ENCODE data around the gene TAS1R1.

Gene TAS1R1

DNA sequence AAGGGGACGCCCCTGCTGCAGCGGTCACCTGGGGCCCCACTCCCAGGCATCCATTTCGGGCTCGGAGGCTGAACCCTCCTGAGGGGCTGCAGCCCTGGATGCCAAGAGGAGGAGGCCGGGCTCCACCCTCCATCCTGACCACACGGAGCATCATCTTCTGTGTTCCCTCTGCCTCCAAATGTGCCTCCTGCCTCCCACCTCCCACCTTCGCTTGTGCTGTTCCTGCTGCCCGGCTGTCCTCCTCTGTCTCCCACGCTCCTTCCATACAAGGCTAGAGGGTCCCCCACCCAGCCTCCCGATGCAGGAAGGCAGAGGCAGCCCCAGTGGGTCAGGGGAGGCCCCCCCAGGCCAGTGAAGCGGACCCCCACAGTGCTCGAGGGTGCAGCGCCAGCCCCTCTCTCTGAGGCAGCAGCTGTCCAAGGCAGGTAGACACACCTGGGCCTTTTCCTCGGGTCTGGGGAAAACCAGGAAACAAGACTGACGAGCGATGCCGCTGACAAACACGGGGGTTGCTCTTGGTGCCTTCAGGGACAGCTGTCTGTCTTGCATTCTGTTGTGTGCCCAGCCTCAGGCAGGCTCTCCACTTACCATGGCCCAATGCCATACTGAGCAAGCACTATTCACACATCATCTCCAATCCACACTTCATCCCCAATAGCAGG, 46.8 kb upstream of the TAS1R1 start:
- no peak for DNase-seq
- Histone ChIP-seq H4K8ac (ENCODE audit: low read depth, low read length) (no peak overlapping the region), H3K9ac (ENCODE audit: low read length) (no peak overlapping the region), H3K4me3 (ENCODE audit: low read length) (no peak overlapping the region), H3K4ac (ENCODE audit: low read depth, low read length) (no peak overlapping the region), H2BK15ac (replicated peaks; ENCODE audit: low read depth) (no peak overlapping the region), H3K56ac (ENCODE audit: low read length) (no peak overlapping the region), H3K18ac (ENCODE audit: low read length) (no peak overlapping the region), H3K4me1 (ENCODE audit: control insufficient read depth, low read depth, low read length) (no peaks in the 10 kb centered on the region), H2AK5ac (ENCODE audit: low read length) (no peak overlapping the region), H3K36me3 (ENCODE audit: control insufficient read depth, insufficient read depth, low read length) (no peaks in the 10 kb centered on the region), H3K27me3 (ENCODE audit: insufficient read depth, low read length, poor library complexity) (no peaks in the 10 kb centered on the region), H2BK5ac (ENCODE audit: low read length) (no peak overlapping the region), H4K5ac (ENCODE audit: low read length) (no peak overlapping the region), H2BK120ac (ENCODE audit: low read depth, low read length) (no peak overlapping the region), H3K79me1 (ENCODE audit: low read length) (no peaks in the 10 kb centered on the region), H3K23ac (ENCODE audit: low read length) (no peak overlapping the region), H3K27ac (ENCODE audit: low read depth, low read length) (no peak overlapping the region), H3K4me2 (ENCODE audit: low read length) (no peak overlapping the region), H3K79me2 (ENCODE audit: control insufficient read depth, insufficient read depth, low read length) (no peaks in the 10 kb centered on the region)
- no CpG with 5 or more reads among the region's 18 CpGs for whole genome bisulfite sequencing (ENCODE audit: extremely low coverage, insufficient coverage, low lambda C conversion rate)

DNA sequence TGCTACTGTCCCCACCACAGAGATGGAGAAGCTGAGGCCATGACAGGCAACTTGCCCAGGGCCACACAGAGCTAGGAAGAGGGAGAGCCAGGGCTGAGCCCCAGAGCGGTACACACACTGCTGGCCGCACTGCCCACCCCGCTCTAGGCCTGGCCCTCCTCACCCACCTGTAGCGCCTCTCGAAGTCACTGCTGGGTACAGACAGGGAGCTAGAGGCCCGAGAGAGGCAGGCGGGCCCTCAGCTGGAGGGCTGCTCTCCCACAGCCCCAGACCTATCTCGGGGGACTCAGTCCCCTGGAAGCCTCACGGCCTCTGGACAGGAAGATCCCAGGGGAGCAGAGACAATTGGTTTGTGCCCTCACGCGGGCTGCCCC, 46.3 kb upstream of the TAS1R1 start:
- no peak for DNase-seq
- H3K4me2 ChIP-seq (ENCODE audit: low read length) = no peak overlapping the region
- no peak overlapping the region for H2BK5ac ChIP-seq (ENCODE audit: low read length)
- no peak overlapping the region for H3K9ac ChIP-seq (ENCODE audit: low read length)
- WGBS (ENCODE audit: extremely low coverage, insufficient coverage, low lambda C conversion rate) = no CpG with 5 or more reads among the region's 11 CpGs
- H3K56ac ChIP-seq (ENCODE audit: low read length) = no peak overlapping the region
- no peaks in the 10 kb centered on the region for H3K79me1 ChIP-seq (ENCODE audit: low read length)
- H2AK5ac ChIP-seq (ENCODE audit: low read length) = no peak overlapping the region
- H3K27ac ChIP-seq (ENCODE audit: low read depth, low read length) = no peak overlapping the region
- H3K4ac ChIP-seq (ENCODE audit: low read depth, low read length) = no peak overlapping the region
- no peaks in the 10 kb centered on the region for H3K79me2 ChIP-seq (ENCODE audit: control insufficient read depth, insufficient read depth, low read length)
- no peak overlapping the region for H4K5ac ChIP-seq (ENCODE audit: low read length)
- H3K27me3 ChIP-seq (ENCODE audit: insufficient read depth, low read length, poor library complexity) = no peaks in the 10 kb centered on the region
- no peak overlapping the region for H2BK15ac ChIP-seq (replicated peaks; ENCODE audit: low read depth)
- no peaks in the 10 kb centered on the region for H3K4me1 ChIP-seq (ENCODE audit: control insufficient read depth, low read depth, low read length)
- H3K36me3 ChIP-seq (ENCODE audit: control insufficient read depth, insufficient read depth, low read length) = no peaks in the 10 kb centered on the region
- H3K18ac ChIP-seq (ENCODE audit: low read length) = no peak overlapping the region
- no peak overlapping the region for H3K4me3 ChIP-seq (ENCODE audit: low read length)
- no peak overlapping the region for H2BK120ac ChIP-seq (ENCODE audit: low read depth, low read length)
- H3K23ac ChIP-seq (ENCODE audit: low read length) = no peak overlapping the region
- no peak overlapping the region for H4K8ac ChIP-seq (ENCODE audit: low read depth, low read length)

DNA sequence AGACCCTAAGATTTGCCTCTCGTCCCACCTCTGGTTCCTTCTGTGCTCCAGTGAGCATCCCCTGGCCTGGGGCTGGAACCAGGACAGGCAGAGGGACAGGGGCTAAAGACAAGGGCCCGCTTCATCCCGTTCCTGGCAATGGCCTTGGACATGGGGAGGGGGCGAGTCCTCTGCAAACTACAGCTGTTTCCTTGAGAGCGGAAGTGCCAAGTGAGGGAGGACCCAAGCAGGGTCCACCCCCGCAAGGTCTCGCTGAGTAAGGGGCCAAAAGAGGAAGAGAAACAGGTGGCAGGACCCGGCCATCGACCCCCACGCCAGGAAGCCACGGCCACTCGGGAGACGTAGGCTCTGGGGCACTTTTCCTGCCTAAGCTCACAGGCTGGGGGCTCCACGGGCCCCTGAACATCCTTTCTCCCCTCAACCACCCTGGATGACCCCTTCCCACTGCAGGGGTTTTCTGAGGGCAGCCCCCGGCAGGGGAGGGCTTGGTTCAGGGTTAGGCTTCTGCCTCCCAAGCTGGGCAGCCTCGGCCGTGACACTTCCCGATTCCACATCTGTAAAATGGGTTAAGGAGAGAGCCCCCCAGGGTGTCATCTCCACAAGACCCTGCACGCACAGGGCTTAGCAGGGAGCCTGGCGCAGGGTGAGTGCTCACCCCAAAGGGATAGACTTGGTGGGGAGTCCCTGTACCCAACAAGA, 45.7 kb upstream of the TAS1R1 start:
- Histone ChIP-seq H2BK15ac (replicated peaks; ENCODE audit: low read depth) (no peak overlapping the region), H2BK120ac (ENCODE audit: low read depth, low read length) (no peak overlapping the region), H3K4me2 (ENCODE audit: low read length) (no peak overlapping the region), H3K18ac (ENCODE audit: low read length) (no peak overlapping the region), H3K9ac (ENCODE audit: low read length) (no peak overlapping the region), H3K56ac (ENCODE audit: low read length) (no peak overlapping the region), H3K4me3 (ENCODE audit: low read length) (no peak overlapping the region), H3K27ac (ENCODE audit: low read depth, low read length) (no peak overlapping the region), H3K4me1 (ENCODE audit: control insufficient read depth, low read depth, low read length) (no peaks in the 10 kb centered on the region), H3K79me1 (ENCODE audit: low read length) (no peaks in the 10 kb centered on the region), H4K8ac (ENCODE audit: low read depth, low read length) (no peak overlapping the region), H3K4ac (ENCODE audit: low read depth, low read length) (no peak overlapping the region), H4K5ac (ENCODE audit: low read length) (no peak overlapping the region), H3K23ac (ENCODE audit: low read length) (no peak overlapping the region), H3K36me3 (ENCODE audit: control insufficient read depth, insufficient read depth, low read length) (no peaks in the 10 kb centered on the region), H2AK5ac (ENCODE audit: low read length) (no peak overlapping the region), H3K27me3 (ENCODE audit: insufficient read depth, low read length, poor library complexity) (no peaks in the 10 kb centered on the region), H2BK5ac (ENCODE audit: low read length) (no peak overlapping the region), H3K79me2 (ENCODE audit: control insufficient read depth, insufficient read depth, low read length) (no peaks in the 10 kb centered on the region)
- no CpG with 5 or more reads among the region's 20 CpGs for WGBS (ENCODE audit: extremely low coverage, insufficient coverage, low lambda C conversion rate)
- DNase-seq = no peak

DNA sequence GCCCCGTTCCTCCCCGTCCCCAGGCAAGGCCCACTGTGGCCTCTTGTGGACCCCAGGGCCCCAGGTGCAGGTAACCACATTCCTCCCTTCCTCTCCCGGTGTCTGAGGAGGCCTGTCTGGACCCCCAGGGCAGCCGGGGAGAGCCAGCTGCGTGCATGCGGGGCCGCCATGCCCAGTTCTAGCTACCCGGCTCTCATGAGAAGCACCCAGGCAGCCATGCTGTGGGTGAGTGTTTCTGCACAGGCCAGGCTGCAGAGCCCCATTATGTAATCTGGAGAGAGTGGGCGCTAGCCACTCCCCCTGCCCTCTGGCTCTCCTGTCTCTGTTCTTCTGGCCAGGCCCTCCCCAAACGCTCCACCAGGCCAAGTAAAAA, 45.2 kb upstream of the TAS1R1 start:
- DNase-seq = no peak
- no peak overlapping the region for H3K4me3 ChIP-seq (ENCODE audit: low read length)

DNA sequence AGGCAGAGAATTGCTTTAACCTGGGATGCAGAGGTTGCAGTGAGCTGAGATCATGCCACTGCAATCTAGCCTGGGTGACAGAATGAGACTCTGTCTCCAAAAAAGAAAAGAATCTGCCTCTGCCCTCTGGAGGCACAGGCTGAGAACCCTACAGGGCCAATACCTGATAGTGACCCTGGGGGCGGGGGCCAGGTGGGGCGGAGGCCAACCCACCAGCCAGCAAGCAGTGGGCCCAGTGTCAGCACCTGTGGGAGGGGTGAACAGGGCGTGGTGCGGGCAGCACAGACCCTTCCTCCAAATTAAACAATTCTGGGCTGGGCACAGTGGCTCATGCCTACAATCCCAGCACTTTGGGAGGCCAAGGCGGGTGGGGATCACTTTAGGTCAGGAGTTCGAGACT, 44.6 kb upstream of the TAS1R1 start:
- Histone ChIP-seq H4K5ac (ENCODE audit: low read length) (no peak overlapping the region), H2AK5ac (ENCODE audit: low read length) (no peak overlapping the region), H4K8ac (ENCODE audit: low read depth, low read length) (no peak overlapping the region), H3K56ac (ENCODE audit: low read length) (no peak overlapping the region), H3K4me3 (ENCODE audit: low read length) (no peak overlapping the region), H3K79me2 (ENCODE audit: control insufficient read depth, insufficient read depth, low read length) (no peaks in the 10 kb centered on the region), H3K36me3 (ENCODE audit: control insufficient read depth, insufficient read depth, low read length) (no peaks in the 10 kb centered on the region), H3K9ac (ENCODE audit: low read length) (no peak overlapping the region), H3K4me2 (ENCODE audit: low read length) (no peak overlapping the region), H3K18ac (ENCODE audit: low read length) (no peak overlapping the region), H3K23ac (ENCODE audit: low read length) (no peak overlapping the region), H3K4ac (ENCODE audit: low read depth, low read length) (no peak overlapping the region), H2BK5ac (ENCODE audit: low read length) (no peak overlapping the region), H2BK120ac (ENCODE audit: low read depth, low read length) (no peak overlapping the region), H3K27ac (ENCODE audit: low read depth, low read length) (no peak overlapping the region), H2BK15ac (replicated peaks; ENCODE audit: low read depth) (no peak overlapping the region), H3K27me3 (ENCODE audit: insufficient read depth, low read length, poor library complexity) (no peaks in the 10 kb centered on the region), H3K4me1 (ENCODE audit: control insufficient read depth, low read depth, low read length) (no peaks in the 10 kb centered on the region), H3K79me1 (ENCODE audit: low read length) (no peaks in the 10 kb centered on the region)
- DNase-seq = no peak
- no CpG with 5 or more reads among the region's 6 CpGs for WGBS (ENCODE audit: extremely low coverage, insufficient coverage, low lambda C conversion rate)

More for the DNA sequence above, 45.2 kb upstream of the TAS1R1 start:
- H3K4me2 ChIP-seq (ENCODE audit: low read length) = no peak overlapping the region
- no CpG with 5 or more reads among the region's 10 CpGs for WGBS (ENCODE audit: extremely low coverage, insufficient coverage, low lambda C conversion rate)
- no peaks in the 10 kb centered on the region for H3K27me3 ChIP-seq (ENCODE audit: insufficient read depth, low read length, poor library complexity)
- H2BK120ac ChIP-seq (ENCODE audit: low read depth, low read length) = no peak overlapping the region
- H3K4me1 ChIP-seq (ENCODE audit: control insufficient read depth, low read depth, low read length) = no peaks in the 10 kb centered on the region
- no peaks in the 10 kb centered on the region for H3K79me2 ChIP-seq (ENCODE audit: control insufficient read depth, insufficient read depth, low read length)
- no peak overlapping the region for H3K9ac ChIP-seq (ENCODE audit: low read length)
- no peaks in the 10 kb centered on the region for H3K36me3 ChIP-seq (ENCODE audit: control insufficient read depth, insufficient read depth, low read length)
- H3K18ac ChIP-seq (ENCODE audit: low read length) = no peak overlapping the region
- H3K27ac ChIP-seq (ENCODE audit: low read depth, low read length) = no peak overlapping the region
- H3K79me1 ChIP-seq (ENCODE audit: low read length) = no peaks in the 10 kb centered on the region
- H2BK15ac ChIP-seq (replicated peaks; ENCODE audit: low read depth) = no peak overlapping the region
- H3K4ac ChIP-seq (ENCODE audit: low read depth, low read length) = no peak overlapping the region
- no peak overlapping the region for H2AK5ac ChIP-seq (ENCODE audit: low read length)
- H4K5ac ChIP-seq (ENCODE audit: low read length) = no peak overlapping the region
- H3K56ac ChIP-seq (ENCODE audit: low read length) = no peak overlapping the region
- no peak overlapping the region for H3K23ac ChIP-seq (ENCODE audit: low read length)
- H4K8ac ChIP-seq (ENCODE audit: low read depth, low read length) = no peak overlapping the region
- no peak overlapping the region for H2BK5ac ChIP-seq (ENCODE audit: low read length)

DNA sequence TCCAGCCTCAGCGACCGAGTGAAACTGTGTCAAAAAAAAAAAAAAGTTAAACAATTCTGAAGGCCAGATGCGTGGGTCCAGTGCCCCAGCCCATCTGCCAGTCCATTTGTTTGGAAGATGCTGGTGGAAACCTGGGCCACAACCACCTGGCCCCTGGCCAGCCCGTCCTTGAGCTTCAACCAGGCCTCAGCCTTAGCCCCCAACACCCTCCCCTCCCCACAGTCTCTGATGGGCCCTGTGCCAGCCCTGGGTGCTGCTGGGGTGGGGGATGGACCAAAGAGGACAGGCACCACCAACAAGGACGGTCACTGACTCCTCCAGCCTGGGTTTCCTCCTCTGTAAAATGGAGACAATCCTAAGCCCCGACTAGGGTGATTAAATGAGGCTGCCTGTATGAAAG, 44.1 kb upstream of the TAS1R1 start:
- no peaks in the 10 kb centered on the region for H3K27me3 ChIP-seq (ENCODE audit: insufficient read depth, low read length, poor library complexity)
- no peaks in the 10 kb centered on the region for H3K4me1 ChIP-seq (ENCODE audit: control insufficient read depth, low read depth, low read length)

More for the DNA sequence above, 44.1 kb upstream of the TAS1R1 start:
- H2AK5ac ChIP-seq (ENCODE audit: low read length) = no peak overlapping the region
- no peak overlapping the region for H4K5ac ChIP-seq (ENCODE audit: low read length)
- H3K4me2 ChIP-seq (ENCODE audit: low read length) = no peak overlapping the region
- no peak overlapping the region for H2BK120ac ChIP-seq (ENCODE audit: low read depth, low read length)
- H2BK15ac ChIP-seq (replicated peaks; ENCODE audit: low read depth) = no peak overlapping the region
- no CpG with 5 or more reads among the region's 6 CpGs for WGBS (ENCODE audit: extremely low coverage, insufficient coverage, low lambda C conversion rate)
- H3K56ac ChIP-seq (ENCODE audit: low read length) = no peak overlapping the region
- no peaks in the 10 kb centered on the region for H3K79me1 ChIP-seq (ENCODE audit: low read length)
- H3K27ac ChIP-seq (ENCODE audit: low read depth, low read length) = no peak overlapping the region
- H3K18ac ChIP-seq (ENCODE audit: low read length) = no peak overlapping the region
- H2BK5ac ChIP-seq (ENCODE audit: low read length) = no peak overlapping the region
- H3K23ac ChIP-seq (ENCODE audit: low read length) = no peak overlapping the region
- no peak overlapping the region for H3K9ac ChIP-seq (ENCODE audit: low read length)
- no peak for DNase-seq
- no peaks in the 10 kb centered on the region for H3K79me2 ChIP-seq (ENCODE audit: control insufficient read depth, insufficient read depth, low read length)
- no peaks in the 10 kb centered on the region for H3K36me3 ChIP-seq (ENCODE audit: control insufficient read depth, insufficient read depth, low read length)
- no peak overlapping the region for H4K8ac ChIP-seq (ENCODE audit: low read depth, low read length)
- H3K4me3 ChIP-seq (ENCODE audit: low read length) = no peak overlapping the region
- H3K4ac ChIP-seq (ENCODE audit: low read depth, low read length) = no peak overlapping the region
